SU-DHL-6 (cell line): ENCODE measurements around the gene ZP2.

ENCODE experiments used
- H2AFZ ChIP-seq: fragments of 200-600 bp; sonication (generic); 2 replicates; pipeline ENCODE4 v1.6.1; 2014; ENCODE audit warnings: low read depth, mild to moderate bottlenecking, moderate library complexity, mixed read lengths, antibody characterized with exemption, low read length; ENCODE audit not compliant: severe bottlenecking
- H3F3A ChIP-seq: fragments of 200-600 bp; shearing (Covaris generic); 2 replicates; pipeline ENCODE4 v1.6.0; 2016; ENCODE audit warnings: antibody characterized with exemption, mild to moderate bottlenecking; ENCODE audit not compliant: insufficient read depth
- H3K27ac ChIP-seq: fragments of 200-600 bp; sonication (generic); 2 replicates; pipeline ENCODE4 v1.5.1; 2016; ENCODE audit warnings: low read depth, mild to moderate bottlenecking, low read length, moderate library complexity, mixed read lengths
- H3K27me3 ChIP-seq: fragments of 200-600 bp; sonication (generic), shearing (Covaris generic); 2 replicates; pipeline ENCODE4 v1.6.0; 2014; ENCODE audit warnings: mild to moderate bottlenecking, low read length
- H3K36me3 ChIP-seq: fragments of 200-600 bp; sonication (generic); 2 replicates; pipeline ENCODE4 v1.6.1; 2014; ENCODE audit warnings: mild to moderate bottlenecking, low read length, mixed read lengths
- H3K4me2 ChIP-seq: fragments of 300-600, 200-600 bp; shearing (Covaris generic), sonication (generic); 2 replicates; pipeline ENCODE4 v1.6.0; 2014; ENCODE audit warnings: low read length, low read depth, mild to moderate bottlenecking; ENCODE audit not compliant: poor library complexity, severe bottlenecking
- H3K4me3 ChIP-seq: fragments of 200-600 bp; sonication (generic); 2 replicates; pipeline ENCODE4 v1.5.1; 2014; ENCODE audit warnings: antibody characterized with exemption, low read length, mild to moderate bottlenecking, mixed read lengths; ENCODE audit not compliant: insufficient read depth, poor library complexity, severe bottlenecking
- H3K79me2 ChIP-seq: fragments of 200-600 bp; sonication (generic); 2 replicates; pipeline ENCODE4 v1.6.1; 2014; ENCODE audit warnings: mild to moderate bottlenecking, low read length, moderate library complexity; ENCODE audit not compliant: insufficient read depth
- H3K9ac ChIP-seq: fragments of 200-600 bp; sonication (generic); 2 replicates; pipeline ENCODE4 v1.7.0; 2014; ENCODE audit warnings: mild to moderate bottlenecking, low read length
- H3K9me2 ChIP-seq: fragments of 200-600 bp; sonication (generic); replicated peaks from 2 replicates; pipeline ENCODE4 v1.6.1; 2014; ENCODE audit warnings: low read length; ENCODE audit not compliant: insufficient read depth
- H3K9me3 ChIP-seq: fragments of 200-600 bp; sonication (generic); 2 replicates; pipeline ENCODE4 v1.6.1; 2014; ENCODE audit warnings: low read length, mixed read lengths; ENCODE audit not compliant: insufficient read depth
- H4K20me1 ChIP-seq: fragments of 200-600 bp; sonication (generic); 2 replicates; pipeline ENCODE4 v1.6.1; 2014; ENCODE audit warnings: low read depth, mild to moderate bottlenecking, antibody characterized with exemption, low read length, moderate library complexity, mixed read lengths
- EZH2phosphoT487 ChIP-seq: fragments of 200-600 bp; sonication (generic), shearing (Covaris generic); conservative IDR thresholded peaks from 2 replicates; pipeline ENCODE4 v1.6.1; 2018; ENCODE audit warnings: mild to moderate bottlenecking, antibody characterized with exemption, low read length, moderate library complexity, mixed read lengths
- TF ChIP-seq, protein P1 (sequence below): fragments of 200-600 bp; sonication (generic); IDR thresholded peaks from one replicate; pipeline ENCODE4 v1.5.1; 2017; ENCODE audit warnings: antibody characterized with exemption, mild to moderate bottlenecking, low read length, moderate library complexity; ENCODE audit not compliant: insufficient read depth, poor library complexity, severe bottlenecking

Gene ZP2

GRCh38 chr16:21211486-21211885, at the start of gene ZP2:
Gene ZP2, minus strand, starts transcription at chr16:21211574. Its CDS starts 27 bp downstream, at chr16:21211547.
- no peak for TF ChIP-seq EZH2phosphoT487
- TF ChIP-seq, protein P1, sequence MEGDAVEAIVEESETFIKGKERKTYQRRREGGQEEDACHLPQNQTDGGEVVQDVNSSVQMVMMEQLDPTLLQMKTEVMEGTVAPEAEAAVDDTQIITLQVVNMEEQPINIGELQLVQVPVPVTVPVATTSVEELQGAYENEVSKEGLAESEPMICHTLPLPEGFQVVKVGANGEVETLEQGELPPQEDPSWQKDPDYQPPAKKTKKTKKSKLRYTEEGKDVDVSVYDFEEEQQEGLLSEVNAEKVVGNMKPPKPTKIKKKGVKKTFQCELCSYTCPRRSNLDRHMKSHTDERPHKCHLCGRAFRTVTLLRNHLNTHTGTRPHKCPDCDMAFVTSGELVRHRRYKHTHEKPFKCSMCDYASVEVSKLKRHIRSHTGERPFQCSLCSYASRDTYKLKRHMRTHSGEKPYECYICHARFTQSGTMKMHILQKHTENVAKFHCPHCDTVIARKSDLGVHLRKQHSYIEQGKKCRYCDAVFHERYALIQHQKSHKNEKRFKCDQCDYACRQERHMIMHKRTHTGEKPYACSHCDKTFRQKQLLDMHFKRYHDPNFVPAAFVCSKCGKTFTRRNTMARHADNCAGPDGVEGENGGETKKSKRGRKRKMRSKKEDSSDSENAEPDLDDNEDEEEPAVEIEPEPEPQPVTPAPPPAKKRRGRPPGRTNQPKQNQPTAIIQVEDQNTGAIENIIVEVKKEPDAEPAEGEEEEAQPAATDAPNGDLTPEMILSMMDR = no peak
- H3K4me3 ChIP-seq = no peak within 1 kb of the TSS
- no peaks in the 10 kb centered on the region for H3K36me3 ChIP-seq
- no peak within 1 kb of the TSS for H3K27ac ChIP-seq
- no peak within 1 kb of the TSS for H3K4me2 ChIP-seq
- H3K9me3 ChIP-seq = no peaks in the 10 kb centered on the region
- no peaks in the 10 kb centered on the region for H3K9me2 ChIP-seq
- no peaks in the 10 kb centered on the region for H4K20me1 ChIP-seq
- H3K9ac ChIP-seq = no peak within 1 kb of the TSS
- no peaks in the 10 kb centered on the region for H3K79me2 ChIP-seq
- H3F3A ChIP-seq = no peaks in the 10 kb centered on the region
- no peak within 1 kb of the TSS for H2AFZ ChIP-seq
- H3K27me3 ChIP-seq = no peaks in the 10 kb centered on the region

GRCh38 chr16:21257284-21257683, 45.9 kb upstream of the ZP2 start:
- H3K4me2 ChIP-seq = no peak overlapping the region
- H2AFZ ChIP-seq = no peak overlapping the region
- no peak overlapping the region for H3K9ac ChIP-seq
- no peaks in the 10 kb centered on the region for H4K20me1 ChIP-seq
- no peaks in the 10 kb centered on the region for H3K9me3 ChIP-seq
- no peaks in the 10 kb centered on the region for H3K27me3 ChIP-seq
- no peak overlapping the region for H3K27ac ChIP-seq
- TF ChIP-seq EZH2phosphoT487 = no peak
- TF ChIP-seq, protein P1 = no peak
- no peaks in the 10 kb centered on the region for H3K36me3 ChIP-seq
- H3K4me3 ChIP-seq = no peak overlapping the region
- no peaks in the 10 kb centered on the region for H3F3A ChIP-seq
- H3K79me2 ChIP-seq = no peaks in the 10 kb centered on the region
- H3K9me2 ChIP-seq = no peaks in the 10 kb centered on the region

GRCh38 chr16:21256636-21257035, 45.3 kb upstream of the ZP2 start:
- H3F3A ChIP-seq = no peaks in the 10 kb centered on the region
- H4K20me1 ChIP-seq = no peaks in the 10 kb centered on the region
- no peaks in the 10 kb centered on the region for H3K9me2 ChIP-seq
- no peak overlapping the region for H3K4me3 ChIP-seq
- no peaks in the 10 kb centered on the region for H3K79me2 ChIP-seq
- H3K9me3 ChIP-seq = no peaks in the 10 kb centered on the region
- H3K36me3 ChIP-seq = no peaks in the 10 kb centered on the region
- no peaks in the 10 kb centered on the region for H3K27me3 ChIP-seq
- H3K4me2 ChIP-seq = no peak overlapping the region
- TF ChIP-seq, protein P1 = no peak
- no peak for TF ChIP-seq EZH2phosphoT487
- no peak overlapping the region for H3K27ac ChIP-seq
- H2AFZ ChIP-seq = no peak overlapping the region
- no peak overlapping the region for H3K9ac ChIP-seq

DNA sequence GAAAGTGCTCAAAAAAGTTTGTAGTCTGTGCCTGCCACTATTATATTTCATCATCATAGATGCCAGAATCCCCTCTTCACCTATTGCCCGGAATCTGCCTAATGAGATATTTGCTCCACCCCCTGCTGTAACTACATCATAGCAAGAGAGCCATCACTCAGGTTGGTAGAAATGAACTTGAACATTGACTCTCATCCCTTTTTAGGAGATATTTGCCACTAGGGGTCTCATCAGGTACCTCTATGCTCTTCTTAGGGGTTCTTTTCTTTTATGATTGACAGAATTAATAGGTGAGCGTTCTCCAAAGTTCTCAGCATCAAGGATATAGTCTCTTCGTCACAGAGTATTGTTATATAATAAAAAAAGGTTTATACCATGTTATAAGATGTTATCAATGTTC, 42.1 kb upstream of the ZP2 start:
- TF ChIP-seq EZH2phosphoT487 = no peak
- TF ChIP-seq, protein P1 = no peak

More for the DNA sequence above, 42.1 kb upstream of the ZP2 start:
- Histone ChIP-seq H3K79me2 (no peaks in the 10 kb centered on the region), H3K4me2 (no peak overlapping the region), H2AFZ (no peak overlapping the region), H3K27ac (no peak overlapping the region), H3K9me2 (no peaks in the 10 kb centered on the region), H3K4me3 (no peak overlapping the region), H3F3A (no peaks in the 10 kb centered on the region), H3K36me3 (no peaks in the 10 kb centered on the region), H3K9ac (no peak overlapping the region), H3K9me3 (no peaks in the 10 kb centered on the region), H3K27me3 (no peaks in the 10 kb centered on the region), H4K20me1 (no peaks in the 10 kb centered on the region)
